ENCODE data around the gene GRIA3. TPM values are rescaled to one million over a fixed set of nuclear protein-coding genes. Genes with fewer than 3 reads are reported as not detected.

GRIA3 gene
- total RNA-seq, 2 donors from 2014 or later = 0.17 to 0.85 TPM

DNA sequence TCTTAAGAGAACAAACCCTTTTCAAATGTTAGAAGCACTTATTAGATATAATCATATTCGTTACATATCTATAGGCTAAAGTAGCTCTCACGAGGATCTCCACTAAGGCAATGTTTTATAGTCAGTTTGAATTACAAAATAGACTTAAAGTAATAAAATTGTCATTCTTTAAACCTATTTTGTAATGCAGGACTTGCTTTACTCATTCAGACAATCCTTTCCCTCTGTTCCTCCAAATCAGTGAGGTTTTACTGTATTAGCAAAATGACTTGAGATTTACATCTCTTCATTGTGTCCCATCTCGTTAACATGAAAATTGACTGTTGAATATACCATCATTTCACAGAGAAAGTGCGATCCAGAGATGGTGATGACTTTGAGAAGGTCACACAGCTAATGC, 284.4 kb downstream of the GRIA3 start:
- Histone ChIP-seq H3K36me3 (no peaks in the 10 kb centered on the region), H3K27me3 (no peaks in the 10 kb centered on the region), H3K4me3 (no peak overlapping the region), H3K27ac (no peak overlapping the region), H3K4me1 (no peaks in the 10 kb centered on the region), H3K9me3 (no peaks in the 10 kb centered on the region), H3K9ac (ENCODE audit: low read depth in 2 of 2, low read length in 2 of 2) (no peak overlapping the region)
- intact Hi-C loops (cut with DNase I) = no loop called here
- DNase-seq = no peak
- no peak for TF ChIP-seq CTCF (IDR thresholded peaks at IDR 0.05)

DNA sequence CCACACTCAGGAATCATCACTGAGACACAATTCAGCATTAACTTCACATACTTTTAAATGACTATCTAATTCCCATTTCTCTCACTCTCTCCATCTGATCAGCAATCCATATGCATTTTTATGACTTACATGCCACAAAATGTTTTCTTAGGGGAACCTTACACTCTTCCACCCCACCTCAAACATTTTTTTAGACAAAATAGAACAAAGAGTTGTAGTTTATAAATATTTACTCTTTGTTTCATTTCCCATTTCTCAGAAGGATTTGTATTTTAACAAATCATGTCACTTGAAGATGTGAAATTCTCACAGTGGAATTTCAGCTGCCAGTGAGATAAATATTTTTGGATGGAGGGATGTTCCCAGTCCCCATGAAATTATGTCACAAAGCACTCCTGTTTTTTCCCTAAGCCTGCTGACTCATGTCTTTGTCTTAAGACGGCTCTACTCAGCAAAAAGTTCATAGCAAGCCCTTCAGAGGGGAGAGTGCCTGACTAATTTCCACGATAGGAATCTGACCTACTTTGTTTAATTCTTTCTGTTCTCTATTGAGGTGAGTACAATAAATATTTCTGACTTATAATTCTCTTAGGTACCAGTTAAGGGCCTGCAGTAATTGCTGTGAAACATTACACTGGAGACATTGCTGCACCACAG, 291.1 kb downstream of the GRIA3 start:
- H3K4me1 ChIP-seq = no peaks in the 10 kb centered on the region
- no peak overlapping the region for H3K4me3 ChIP-seq
- intact Hi-C loops (cut with DNase I) = no loop called here
- no peak overlapping the region for H3K9ac ChIP-seq (ENCODE audit: low read depth in 2 of 2, low read length in 2 of 2)
- no peak for DNase-seq
- H3K36me3 ChIP-seq = no peaks in the 10 kb centered on the region
- no peak for TF ChIP-seq CTCF (IDR thresholded peaks at IDR 0.05)
- no peaks in the 10 kb centered on the region for H3K9me3 ChIP-seq
- no peak overlapping the region for H3K27ac ChIP-seq
- H3K27me3 ChIP-seq = no peaks in the 10 kb centered on the region

- Histone ChIP-seq H3K4me1 (no peaks in the 10 kb centered on the region), H3K9me3 (no peaks in the 10 kb centered on the region), H3K4me3 (no peak overlapping the region), H3K27ac (no peak overlapping the region), H3K27me3 (no peaks in the 10 kb centered on the region), H3K36me3 (no peaks in the 10 kb centered on the region), H3K9ac (ENCODE audit: low read depth in 2 of 2, low read length in 2 of 2) (no peak overlapping the region)
- DNase-seq = no peak
- no peak for TF ChIP-seq CTCF (IDR thresholded peaks at IDR 0.05)
- intact Hi-C loops (cut with DNase I) = no loop called here
These were observed 292.6 kb downstream of the GRIA3 start for GRCh38 chrX:123476611-123477219.

DNA sequence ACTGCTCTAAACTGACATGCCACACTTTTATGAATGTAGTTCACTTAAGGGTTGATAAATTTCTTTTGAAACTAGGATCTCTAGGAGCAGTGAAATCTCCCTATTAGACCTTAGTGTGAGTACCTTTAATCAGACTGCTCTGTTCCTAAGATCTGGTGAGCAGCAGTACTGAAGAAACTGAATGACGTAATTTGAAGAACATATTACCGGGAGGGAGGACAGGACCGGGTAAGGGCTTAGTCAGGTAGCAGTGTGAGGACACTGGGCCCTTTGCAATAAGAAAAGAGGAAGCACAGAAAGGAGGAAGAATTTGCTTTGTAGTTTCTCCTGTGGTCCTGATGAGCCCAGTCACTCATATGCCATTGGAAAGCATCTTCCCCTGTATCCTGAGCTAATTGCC, 293.6 kb downstream of the GRIA3 start:
- Histone ChIP-seq H3K9me3 (no peaks in the 10 kb centered on the region), H3K4me3 (no peak overlapping the region), H3K27me3 (no peaks in the 10 kb centered on the region), H3K4me1 (no peaks in the 10 kb centered on the region), H3K9ac (ENCODE audit: low read depth in 2 of 2, low read length in 2 of 2) (no peak overlapping the region), H3K27ac (no peak overlapping the region), H3K36me3 (no peaks in the 10 kb centered on the region)
- no peak for TF ChIP-seq CTCF (IDR thresholded peaks at IDR 0.05)
- intact Hi-C loops (cut with DNase I) = no loop called here
- DNase-seq = no peak

DNA sequence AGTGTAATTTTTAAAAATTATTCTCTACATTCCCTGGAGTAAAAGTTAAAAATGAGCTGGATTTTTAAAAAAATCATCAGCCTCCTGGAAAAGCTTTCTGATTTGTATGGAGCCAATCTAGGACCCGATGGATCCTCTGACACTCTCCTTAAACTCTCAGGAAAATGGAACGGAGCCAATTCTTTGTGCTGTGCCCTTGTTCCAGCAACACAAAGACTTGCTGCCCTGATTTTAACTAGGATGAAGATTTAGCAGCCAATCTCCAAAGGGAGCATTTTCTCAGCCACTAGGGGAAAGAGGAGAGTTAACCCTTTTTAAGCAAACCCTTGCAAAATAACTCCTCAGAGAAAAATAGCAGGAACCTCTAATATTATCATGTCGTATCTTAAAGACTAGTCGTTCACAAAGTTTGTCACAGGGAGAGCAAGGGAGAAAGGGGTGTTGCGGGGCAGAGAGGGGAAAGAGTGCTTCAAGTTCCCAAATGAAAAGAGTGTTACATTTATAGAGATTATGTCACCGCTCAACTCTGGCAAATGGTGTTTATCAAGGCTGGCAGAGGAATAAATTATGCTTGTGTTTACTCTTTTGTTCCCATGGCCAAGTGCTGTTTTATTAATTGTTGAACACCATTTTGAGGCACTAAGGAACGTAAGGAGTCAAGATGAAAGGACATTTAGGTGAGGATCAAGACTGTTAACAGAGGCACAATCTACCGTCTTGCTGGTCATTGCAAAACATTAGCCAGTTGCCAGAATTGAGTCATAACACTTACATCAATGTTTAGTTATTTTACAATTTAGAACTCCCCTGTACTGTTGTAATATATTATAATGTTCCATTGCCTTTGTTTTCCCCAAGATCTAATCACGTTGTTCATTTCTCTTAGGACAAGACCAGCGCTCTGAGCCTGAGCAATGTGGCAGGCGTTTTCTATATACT, 298.1 kb downstream of the GRIA3 start:
- Histone ChIP-seq H3K27ac (no peak overlapping the region), H3K4me1 (no peaks in the 10 kb centered on the region), H3K27me3 (no peaks in the 10 kb centered on the region), H3K9ac (ENCODE audit: low read depth in 2 of 2, low read length in 2 of 2) (no peak overlapping the region), H3K4me3 (no peak overlapping the region), H3K36me3 (no peaks in the 10 kb centered on the region), H3K9me3 (no peaks in the 10 kb centered on the region)
- no peak for TF ChIP-seq CTCF (IDR thresholded peaks at IDR 0.05)
- intact Hi-C loops (cut with DNase I) = no loop called here
- no peak for DNase-seq
